ENCODE data around the gene KAT2A. TPM values are rescaled to one million over a fixed set of nuclear protein-coding genes. Genes with fewer than 3 reads are reported as not detected.
A peak's percentile ranks its signal among the peaks of the same experiment; 100 is the strongest.

The KAT2A gene
- total RNA-seq, 1 donor from 2014 or later: 43.6 TPM

DNA sequence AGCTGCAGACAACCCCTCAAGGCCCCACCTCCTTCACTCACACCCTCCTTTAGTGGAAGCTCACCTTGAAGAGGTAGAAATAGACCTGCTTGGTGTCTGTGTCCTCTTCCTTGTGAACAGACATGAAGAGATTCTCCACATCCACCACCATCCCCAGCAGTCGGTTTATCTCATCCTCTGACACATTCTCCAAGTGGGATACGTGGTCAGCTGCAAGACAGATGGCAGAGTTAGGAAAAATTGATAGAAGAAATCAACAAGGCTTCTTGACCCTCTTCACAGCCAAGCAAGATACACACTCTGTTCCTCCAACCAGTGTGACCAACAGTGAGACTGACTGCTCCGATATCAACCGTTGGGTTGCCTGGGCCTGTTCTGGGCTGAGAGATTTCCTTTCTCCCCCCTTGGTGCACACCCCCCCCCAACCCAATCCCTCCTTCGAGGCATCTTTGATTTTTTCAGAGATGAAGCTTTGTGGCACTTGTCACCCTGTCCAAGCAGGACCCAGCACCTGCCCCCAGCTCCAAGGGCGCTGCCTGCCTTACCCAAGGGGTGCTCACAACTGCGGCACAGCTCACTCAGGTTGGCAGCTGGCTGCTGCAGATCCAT, 902 bp downstream of the KAT2A start:
- Mint-ChIP-seq H3K27ac (ENCODE audit: unreplicated experiment) (no peak overlapping the region), H3K4me1 (peaks cover 21% of the 10 kb centered on the region), H3K36me3 (ENCODE audit: low read depth) (peaks cover 6% of the 10 kb centered on the region), H3K9me3 (no peaks in the 10 kb centered on the region), H3K27me3 (ENCODE audit: low read depth) (no peaks in the 10 kb centered on the region), H3K4me3 (peak overlapping the region; percentile 69)
- no peak for TF ChIP-seq CTCF (conservative IDR thresholded peaks at IDR 0.05)
- no peak for DNase-seq (ENCODE audit: low read depth, low spot score)

DNA sequence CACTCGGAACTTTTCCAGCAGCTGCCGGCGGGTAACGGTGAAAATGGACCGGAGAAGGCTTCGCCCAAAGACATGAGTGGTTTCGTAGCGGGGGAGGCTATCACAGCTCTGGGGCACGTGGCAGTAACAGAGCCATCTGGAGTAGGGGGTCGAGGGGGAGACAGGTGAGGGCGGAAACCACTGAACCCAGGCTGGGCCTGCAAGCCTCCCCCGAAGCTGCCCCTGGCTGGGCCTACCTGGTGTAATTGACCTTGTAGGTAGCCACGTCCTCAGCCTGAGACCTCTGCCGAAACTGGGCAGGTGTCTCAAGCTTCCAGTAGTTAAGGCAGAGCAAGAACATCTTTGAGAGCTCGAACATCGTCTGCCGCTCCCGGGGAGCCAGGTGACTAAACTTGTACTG, 1.9 kb downstream of the KAT2A start:
- no peak for TF ChIP-seq CTCF (conservative IDR thresholded peaks at IDR 0.05)
- DNase-seq (ENCODE audit: low read depth, low spot score): no peak
- H3K9me3 Mint-ChIP-seq: no peaks in the 10 kb centered on the region
- H3K4me3 Mint-ChIP-seq: peak overlapping the region; percentile 77
- peaks cover 2% of the 10 kb centered on the region for H3K36me3 Mint-ChIP-seq (ENCODE audit: low read depth)
- H3K27ac Mint-ChIP-seq (ENCODE audit: unreplicated experiment): no peak overlapping the region
- peaks cover 21% of the 10 kb centered on the region for H3K4me1 Mint-ChIP-seq
- no peaks in the 10 kb centered on the region for H3K27me3 Mint-ChIP-seq (ENCODE audit: low read depth)

DNA sequence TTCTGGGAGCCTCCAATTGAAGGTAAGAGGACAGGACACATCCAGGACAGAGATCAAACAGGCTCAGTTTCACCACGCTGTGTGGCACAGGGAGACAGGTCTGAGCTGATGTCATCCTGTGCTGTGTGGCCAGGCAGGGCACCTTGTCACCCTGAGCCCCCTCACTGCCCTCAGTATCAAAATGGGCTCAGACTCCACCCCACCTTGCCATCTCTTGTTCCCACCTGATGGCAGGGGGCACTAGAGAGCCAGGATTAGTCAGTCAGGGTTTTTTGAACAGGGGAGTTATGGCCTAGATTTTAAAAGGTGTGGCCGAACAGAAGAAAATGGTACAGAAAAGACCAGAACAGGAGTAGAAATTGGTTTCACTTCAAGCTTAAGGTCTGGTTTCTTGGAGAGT, 2.6 kb downstream of the KAT2A start:
- peaks cover 2% of the 10 kb centered on the region for H3K36me3 Mint-ChIP-seq (ENCODE audit: low read depth)
- peak overlapping the region; percentile 77 for H3K4me3 Mint-ChIP-seq
- no peak overlapping the region for H3K27ac Mint-ChIP-seq (ENCODE audit: unreplicated experiment)
- peaks cover 21% of the 10 kb centered on the region for H3K4me1 Mint-ChIP-seq
- TF ChIP-seq CTCF (conservative IDR thresholded peaks at IDR 0.05): peak; percentile 47
- DNase-seq (ENCODE audit: low read depth, low spot score): no peak
- H3K27me3 Mint-ChIP-seq (ENCODE audit: low read depth): no peaks in the 10 kb centered on the region
- H3K9me3 Mint-ChIP-seq: no peaks in the 10 kb centered on the region

DNA sequence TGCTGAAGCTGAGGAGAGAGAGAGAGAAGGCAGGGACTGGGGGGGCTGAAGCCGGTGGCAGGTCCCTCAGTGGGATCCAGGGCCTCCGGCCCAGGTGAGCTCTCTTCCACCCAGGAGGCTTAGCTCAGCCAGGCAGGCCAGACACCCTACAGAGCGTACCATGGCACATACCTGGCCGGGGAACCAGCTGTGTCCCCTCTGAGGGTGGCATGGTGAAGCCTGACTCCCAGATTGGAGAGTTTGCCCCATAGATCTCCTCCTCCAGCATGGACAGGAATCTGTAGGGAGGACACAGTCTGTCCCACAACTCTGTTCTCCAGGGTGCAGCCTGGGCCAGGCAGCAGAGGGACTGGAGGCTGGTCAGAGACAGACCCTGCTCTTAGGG, 3.0 kb downstream of the KAT2A start:
- DNase-seq (ENCODE audit: low read depth, low spot score): no peak
- no peaks in the 10 kb centered on the region for H3K27me3 Mint-ChIP-seq (ENCODE audit: low read depth)
- no peak overlapping the region for H3K27ac Mint-ChIP-seq (ENCODE audit: unreplicated experiment)
- H3K4me3 Mint-ChIP-seq: peak overlapping the region; percentile 77
- peaks cover under 1% of the 10 kb centered on the region for H3K36me3 Mint-ChIP-seq (ENCODE audit: low read depth)
- no peak for TF ChIP-seq CTCF (conservative IDR thresholded peaks at IDR 0.05)
- peaks cover 21% of the 10 kb centered on the region for H3K4me1 Mint-ChIP-seq
- H3K9me3 Mint-ChIP-seq: no peaks in the 10 kb centered on the region

DNA sequence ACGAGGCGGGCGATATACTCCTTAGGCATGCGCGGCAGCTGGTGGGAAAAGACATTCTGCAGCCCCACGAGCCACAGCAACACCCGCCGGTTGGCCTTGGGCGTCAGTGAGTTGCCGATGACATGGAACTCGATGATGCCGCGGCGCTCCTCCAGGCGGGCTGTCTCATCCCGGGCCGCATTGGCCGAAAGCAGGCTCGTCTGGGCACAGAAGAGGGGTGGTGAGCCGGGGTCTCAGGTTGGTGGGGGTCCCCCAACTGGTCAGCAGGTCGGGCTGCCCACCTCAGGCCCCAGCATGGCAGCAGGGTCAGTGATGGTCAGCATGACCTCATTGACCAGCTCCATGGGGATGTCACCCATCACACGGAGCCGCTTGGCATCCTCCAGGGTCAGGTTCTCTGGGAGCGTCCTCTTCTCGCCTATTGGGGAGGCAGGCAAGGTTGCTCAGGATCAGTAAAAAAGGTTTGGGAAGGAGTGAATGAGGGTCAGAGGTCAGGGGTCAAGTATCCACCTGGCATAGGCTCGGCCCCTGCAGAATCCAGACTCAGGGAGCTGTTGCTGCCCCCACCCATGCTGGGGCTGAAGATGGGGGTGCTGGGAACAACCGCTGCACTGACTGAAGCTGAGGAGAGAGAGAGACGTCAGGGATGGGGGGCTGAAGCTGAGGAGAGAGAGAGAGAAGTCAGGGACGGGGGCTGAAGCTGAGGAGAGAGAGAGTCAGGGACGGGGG, 3.6 kb downstream of the KAT2A start:
- Mint-ChIP-seq H3K36me3 (ENCODE audit: low read depth) (no peaks in the 10 kb centered on the region), H3K4me1 (peaks cover 21% of the 10 kb centered on the region)

More for the DNA sequence above, 3.6 kb downstream of the KAT2A start:
- peak overlapping the region; percentile 67 for H3K4me3 Mint-ChIP-seq
- DNase-seq (ENCODE audit: low read depth, low spot score): no peak
- no peak overlapping the region for H3K27ac Mint-ChIP-seq (ENCODE audit: unreplicated experiment)
- H3K27me3 Mint-ChIP-seq (ENCODE audit: low read depth): no peaks in the 10 kb centered on the region
- no peak for TF ChIP-seq CTCF (conservative IDR thresholded peaks at IDR 0.05)
- H3K9me3 Mint-ChIP-seq: no peaks in the 10 kb centered on the region
